Suprapubic skin (tissue), 3 donors: ENCODE measurements around the gene ISY1.

Source experiments
- CTCF ChIP-seq, 2 donors: fragments of 200-600 bp in 1 of 2; fragments of 450-650 bp in 1 of 2; sonication (generic) in 1 of 2; IDR thresholded peaks; one replicate each; pipeline ENCODE4 v1.5.1; 2016 to 2019; ENCODE audit warnings: antibody characterized with exemption in 2 of 2, mild to moderate bottlenecking in 1 of 2, moderate library complexity in 1 of 2
- EP300 ChIP-seq: sonication (generic); formaldehyde crosslinking; IDR thresholded peaks from one replicate; pipeline ENCODE4 v1.6.1; 2017; ENCODE audit warnings: antibody characterized with exemption
- POLR2A ChIP-seq, 2 donors: fragments of 450-650 bp; IDR thresholded peaks; one replicate each; pipeline ENCODE4 v1.6.1; 2017; ENCODE audit warnings: antibody characterized with exemption in 2 of 2, mild to moderate bottlenecking in 2 of 2, moderate library complexity in 2 of 2

- no peak for TF ChIP-seq POLR2A (IDR thresholded peaks at IDR 0.05)
- no peak for TF ChIP-seq CTCF (IDR thresholded peaks at IDR 0.05)
- no peak for TF ChIP-seq EP300
Observed at GRCh38 chr3:129162729-129163579, 2.1 kb upstream of the ISY1 start.
